IMR-90 (cell line): ENCODE data around the gene SCD.

Experiments used
- NFE2L2 ChIP-seq: fragments of 150-350 bp; IDR thresholded peaks from 2 replicates; pipeline ENCODE4 v1.6.1; 2016; ENCODE audit warnings: low read depth, mild to moderate bottlenecking, low read length
- TF ChIP-seq, protein P1 (sequence below): conservative IDR thresholded peaks from 2 replicates; pipeline ENCODE4 v1.5.1; 2012; ENCODE audit warnings: mild to moderate bottlenecking, low read depth, low read length, improper control_type of control experiment

DNA sequence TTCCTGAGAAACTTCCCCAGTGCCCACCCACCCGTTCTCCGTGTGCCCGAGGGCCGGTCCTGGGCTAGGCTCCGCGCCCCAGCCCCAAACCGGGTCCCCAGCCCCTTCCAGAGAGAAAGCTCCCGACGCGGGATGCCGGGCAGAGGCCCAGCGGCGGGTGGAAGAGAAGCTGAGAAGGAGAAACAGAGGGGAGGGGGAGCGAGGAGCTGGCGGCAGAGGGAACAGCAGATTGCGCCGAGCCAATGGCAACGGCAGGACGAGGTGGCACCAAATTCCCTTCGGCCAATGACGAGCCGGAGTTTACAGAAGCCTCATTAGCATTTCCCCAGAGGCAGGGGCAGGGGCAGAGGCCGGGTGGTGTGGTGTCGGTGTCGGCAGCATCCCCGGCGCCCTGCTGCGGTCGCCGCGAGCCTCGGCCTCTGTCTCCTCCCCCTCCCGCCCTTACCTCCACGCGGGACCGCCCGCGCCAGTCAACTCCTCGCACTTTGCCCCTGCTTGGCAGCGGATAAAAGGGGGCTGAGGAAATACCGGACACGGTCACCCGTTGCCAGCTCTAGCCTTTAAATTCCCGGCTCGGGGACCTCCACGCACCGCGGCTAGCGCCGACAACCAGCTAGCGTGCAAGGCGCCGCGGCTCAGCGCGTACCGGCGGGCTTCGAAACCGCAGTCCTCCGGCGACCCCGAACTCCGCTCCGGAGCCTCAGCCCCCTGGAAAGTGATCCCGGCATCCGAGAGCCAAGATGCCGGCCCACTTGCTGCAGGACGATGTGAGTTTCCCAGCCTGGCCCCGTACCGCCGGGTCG, at the start of gene SCD:
- TF ChIP-seq, protein P1, sequence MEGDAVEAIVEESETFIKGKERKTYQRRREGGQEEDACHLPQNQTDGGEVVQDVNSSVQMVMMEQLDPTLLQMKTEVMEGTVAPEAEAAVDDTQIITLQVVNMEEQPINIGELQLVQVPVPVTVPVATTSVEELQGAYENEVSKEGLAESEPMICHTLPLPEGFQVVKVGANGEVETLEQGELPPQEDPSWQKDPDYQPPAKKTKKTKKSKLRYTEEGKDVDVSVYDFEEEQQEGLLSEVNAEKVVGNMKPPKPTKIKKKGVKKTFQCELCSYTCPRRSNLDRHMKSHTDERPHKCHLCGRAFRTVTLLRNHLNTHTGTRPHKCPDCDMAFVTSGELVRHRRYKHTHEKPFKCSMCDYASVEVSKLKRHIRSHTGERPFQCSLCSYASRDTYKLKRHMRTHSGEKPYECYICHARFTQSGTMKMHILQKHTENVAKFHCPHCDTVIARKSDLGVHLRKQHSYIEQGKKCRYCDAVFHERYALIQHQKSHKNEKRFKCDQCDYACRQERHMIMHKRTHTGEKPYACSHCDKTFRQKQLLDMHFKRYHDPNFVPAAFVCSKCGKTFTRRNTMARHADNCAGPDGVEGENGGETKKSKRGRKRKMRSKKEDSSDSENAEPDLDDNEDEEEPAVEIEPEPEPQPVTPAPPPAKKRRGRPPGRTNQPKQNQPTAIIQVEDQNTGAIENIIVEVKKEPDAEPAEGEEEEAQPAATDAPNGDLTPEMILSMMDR, result no peak
- TF ChIP-seq NFE2L2, result no peak
